KMS-11 (cell line): ENCODE measurements around the gene CD80.

Experiments used
- H2AFZ ChIP-seq: fragments of 200-600 bp; sonication (generic); 2 replicates; pipeline ENCODE4 v1.6.1; 2016; ENCODE audit warnings: antibody characterized with exemption, mixed run types, low read depth
- H3K27ac ChIP-seq: fragments of 200-600 bp; sonication (generic); 2 replicates; pipeline ENCODE4 v1.6.1; 2016; ENCODE audit warnings: mild to moderate bottlenecking, mixed run types
- H3K27me3 ChIP-seq: fragments of 200-600 bp; sonication (generic); 2 replicates; pipeline ENCODE4 v1.6.1; 2017; ENCODE audit warnings: mild to moderate bottlenecking, low read depth, mixed run types, moderate library complexity; ENCODE audit not compliant: insufficient read depth
- H3K36me3 ChIP-seq: fragments of 200-600 bp; sonication (generic); 2 replicates; pipeline ENCODE4 v1.6.1; 2017; ENCODE audit warnings: mild to moderate bottlenecking, mixed run types; ENCODE audit not compliant: insufficient read depth
- H3K4me1 ChIP-seq: fragments of 200-600 bp; sonication (generic); 2 replicates; pipeline ENCODE4 v1.6.1; 2016; ENCODE audit warnings: mild to moderate bottlenecking, low read depth, mixed run types; ENCODE audit not compliant: poor library complexity, severe bottlenecking
- H3K4me2 ChIP-seq: fragments of 200-600 bp; sonication (generic); 2 replicates; pipeline ENCODE4 v1.7.0; 2016; ENCODE audit warnings: mild to moderate bottlenecking, mixed run types
- H3K4me3 ChIP-seq: fragments of 200-600 bp; sonication (generic); IDR thresholded peaks from 2 replicates; pipeline ENCODE4 v1.6.1; 2017; ENCODE audit warnings: low read depth, low read length, mixed read lengths; ENCODE audit not compliant: insufficient read depth
- H3K79me2 ChIP-seq: fragments of 200-600 bp; sonication (generic); 2 replicates; pipeline ENCODE4 v1.6.1; 2016; ENCODE audit warnings: low read depth, mixed run types; ENCODE audit not compliant: insufficient read depth
- H3K9ac ChIP-seq: fragments of 200-600 bp; sonication (generic); 2 replicates; pipeline ENCODE4 v1.6.1; 2016; ENCODE audit warnings: mild to moderate bottlenecking, mixed run types
- H4K20me1 ChIP-seq: fragments of 200-600 bp; sonication (generic); 2 replicates; pipeline ENCODE4 v1.6.1; 2016; ENCODE audit warnings: mild to moderate bottlenecking, mixed run types; ENCODE audit not compliant: insufficient read depth
- CTCF ChIP-seq: fragments of 200-600 bp; sonication (generic); conservative IDR thresholded peaks from 2 replicates; pipeline ENCODE4 v1.6.1; 2017; ENCODE audit warnings: low read depth, mild to moderate bottlenecking, antibody characterized with exemption, low read length, moderate library complexity, mixed read lengths

The CD80 gene, protein sequence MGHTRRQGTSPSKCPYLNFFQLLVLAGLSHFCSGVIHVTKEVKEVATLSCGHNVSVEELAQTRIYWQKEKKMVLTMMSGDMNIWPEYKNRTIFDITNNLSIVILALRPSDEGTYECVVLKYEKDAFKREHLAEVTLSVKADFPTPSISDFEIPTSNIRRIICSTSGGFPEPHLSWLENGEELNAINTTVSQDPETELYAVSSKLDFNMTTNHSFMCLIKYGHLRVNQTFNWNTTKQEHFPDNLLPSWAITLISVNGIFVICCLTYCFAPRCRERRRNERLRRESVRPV

DNA sequence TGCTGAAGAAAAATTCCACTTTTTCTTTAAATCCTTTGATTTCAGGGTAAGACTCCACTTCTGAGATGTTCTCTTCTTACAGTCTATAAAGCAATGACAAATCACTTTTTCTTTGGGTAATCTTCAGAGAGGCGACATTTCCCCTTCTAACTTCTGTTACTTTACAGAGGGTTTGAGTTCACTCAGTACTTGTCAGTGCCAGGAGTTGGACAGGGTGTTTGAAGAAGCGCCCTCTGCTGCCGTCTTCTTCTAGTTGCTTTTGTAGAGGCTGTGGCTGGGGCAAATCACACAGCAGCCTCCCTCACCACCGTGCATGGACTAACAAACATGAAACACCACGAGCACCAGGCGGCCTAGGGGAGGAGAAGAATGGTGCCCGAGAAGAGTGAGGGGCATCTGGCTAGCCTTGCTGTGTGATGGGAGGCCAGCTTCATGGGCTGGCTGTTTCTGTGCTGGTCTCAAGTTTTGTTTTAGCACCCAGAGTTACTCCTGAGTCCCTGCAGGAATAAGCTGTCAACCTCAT, at the start of gene CD80:
TSS of gene CD80 (minus strand) at position 174 of the 523 bp plus-strand sequence. CDS start 1,886 bp downstream, outside the sequence.
- peaks cover 31% of the 10 kb centered on the region for H3K4me1 ChIP-seq
- no peak within 1 kb of the TSS for H3K27ac ChIP-seq
- no peaks in the 10 kb centered on the region for H3K79me2 ChIP-seq
- no peak within 1 kb of the TSS for H3K9ac ChIP-seq
- peak; percentile 49 for TF ChIP-seq CTCF
- no peaks in the 10 kb centered on the region for H3K36me3 ChIP-seq
- peak within 1 kb of the TSS; percentile 69; the same call in 1 of the 2 replicates for H2AFZ ChIP-seq
- H4K20me1 ChIP-seq: no peaks in the 10 kb centered on the region
- H3K4me3 ChIP-seq: no peak within 1 kb of the TSS
- peak within 1 kb of the TSS; percentile 29 for H3K4me2 ChIP-seq
- no peaks in the 10 kb centered on the region for H3K27me3 ChIP-seq

- Histone ChIP-seq H2AFZ (no peak overlapping the region), H4K20me1 (no peaks in the 10 kb centered on the region), H3K4me3 (no peak overlapping the region), H3K27ac (no peak overlapping the region), H3K9ac (no peak overlapping the region), H3K4me1 (no peaks in the 10 kb centered on the region), H3K27me3 (no peaks in the 10 kb centered on the region), H3K79me2 (no peaks in the 10 kb centered on the region), H3K36me3 (no peaks in the 10 kb centered on the region), H3K4me2 (no peak overlapping the region)
- TF ChIP-seq CTCF: no peak
These were observed 49.1 kb upstream of the CD80 start for GRCh38 chr3:119608405-119609000.

GRCh38 chr3:119604878-119605277, 45.5 kb upstream of the CD80 start:
- Histone ChIP-seq H4K20me1 (no peaks in the 10 kb centered on the region), H3K4me1 (no peaks in the 10 kb centered on the region), H3K27me3 (no peaks in the 10 kb centered on the region), H3K4me2 (no peak overlapping the region), H2AFZ (no peak overlapping the region), H3K27ac (no peak overlapping the region), H3K36me3 (no peaks in the 10 kb centered on the region), H3K79me2 (no peaks in the 10 kb centered on the region), H3K9ac (no peak overlapping the region), H3K4me3 (no peak overlapping the region)
- TF ChIP-seq CTCF: no peak

- no peak overlapping the region for H3K4me3 ChIP-seq
- H3K27me3 ChIP-seq: no peaks in the 10 kb centered on the region
- H3K4me2 ChIP-seq: no peak overlapping the region
- H3K79me2 ChIP-seq: no peaks in the 10 kb centered on the region
- H4K20me1 ChIP-seq: no peaks in the 10 kb centered on the region
- H3K9ac ChIP-seq: no peak overlapping the region
- no peaks in the 10 kb centered on the region for H3K4me1 ChIP-seq
- H2AFZ ChIP-seq: no peak overlapping the region
- no peak overlapping the region for H3K27ac ChIP-seq
- no peak for TF ChIP-seq CTCF
- no peaks in the 10 kb centered on the region for H3K36me3 ChIP-seq
These were observed 43.3 kb upstream of the CD80 start for GRCh38 chr3:119602676-119603075.
